Mesendoderm (in vitro differentiated cells): ENCODE results near the gene VAT1.
"Not testable (repeated sequence)": the region's sequence is repeated elsewhere in the genome, so short reads cannot be mapped to it uniquely, and the experiment has no call there.

ENCODE experiments used
- DNase-seq: peaks from one replicate; pipeline ENCODE4 v3.0.0; 2013
- H2AK5ac ChIP-seq: 2 replicates; pipeline ENCODE4 v1.6.1; 2013; ENCODE audit warnings: low read length, inconsistent platforms
- H2BK120ac ChIP-seq: 2 replicates; pipeline ENCODE4 v1.6.1; 2013; ENCODE audit warnings: low read depth, mild to moderate bottlenecking, low read length, moderate library complexity, mixed read lengths
- H2BK15ac ChIP-seq: replicated peaks from 2 replicates; pipeline ENCODE4 v1.6.1; 2013; ENCODE audit warnings: low read depth, mild to moderate bottlenecking, moderate library complexity
- H2BK5ac ChIP-seq: 2 replicates; pipeline ENCODE4 v1.6.1; 2013; ENCODE audit warnings: low read length, inconsistent platforms
- H3K18ac ChIP-seq: 2 replicates; pipeline ENCODE4 v1.6.1; 2013; ENCODE audit warnings: mild to moderate bottlenecking, low read length, mixed read lengths
- H3K23ac ChIP-seq: one replicate; pipeline ENCODE4 v1.6.1; 2013; ENCODE audit warnings: low read length
- H3K27ac ChIP-seq: 2 replicates; pipeline ENCODE4 v1.5.1; 2013; ENCODE audit warnings: low read depth, mild to moderate bottlenecking, inconsistent platforms, low read length, moderate library complexity
- H3K27me3 ChIP-seq: 2 replicates; pipeline ENCODE4 v1.6.1; 2013; ENCODE audit warnings: low read length, control low read depth, mild to moderate bottlenecking, inconsistent platforms; ENCODE audit not compliant: insufficient read depth, poor library complexity
- H3K36me3 ChIP-seq: 2 replicates; pipeline ENCODE4 v1.6.1; 2013; ENCODE audit warnings: low read length, inconsistent platforms; ENCODE audit not compliant: control insufficient read depth, insufficient read depth
- H3K4ac ChIP-seq: one replicate; pipeline ENCODE4 v1.6.1; 2013; ENCODE audit warnings: low read depth, mild to moderate bottlenecking, low read length, moderate library complexity
- H3K4me1 ChIP-seq: 2 replicates; pipeline ENCODE4 v1.6.1; 2013; ENCODE audit warnings: low read depth, low read length, inconsistent platforms; ENCODE audit not compliant: control insufficient read depth
- H3K4me2 ChIP-seq: 2 replicates; pipeline ENCODE4 v1.6.1; 2013; ENCODE audit warnings: low read length
- H3K4me3 ChIP-seq: 2 replicates; pipeline ENCODE4 v1.5.1; 2013; ENCODE audit warnings: mild to moderate bottlenecking, low read length
- H3K56ac ChIP-seq: one replicate; pipeline ENCODE4 v1.6.1; 2013; ENCODE audit warnings: low read length
- H3K79me1 ChIP-seq: 2 replicates; pipeline ENCODE4 v1.6.1; 2013; ENCODE audit warnings: low read length, inconsistent platforms
- H3K79me2 ChIP-seq: 2 replicates; pipeline ENCODE4 v1.6.1; 2013; ENCODE audit warnings: mild to moderate bottlenecking, low read length; ENCODE audit not compliant: control insufficient read depth, insufficient read depth
- H3K9ac ChIP-seq: 2 replicates; pipeline ENCODE4 v1.6.1; 2013; ENCODE audit warnings: low read length, inconsistent platforms
- H4K5ac ChIP-seq: one replicate; pipeline ENCODE4 v1.6.1; 2013; ENCODE audit warnings: low read length
- H4K8ac ChIP-seq: one replicate; pipeline ENCODE4 v1.6.1; 2013; ENCODE audit warnings: low read depth, mild to moderate bottlenecking, control low read depth, low read length, moderate library complexity
- WGBS: extraction: QIAGEN DNeasy Blood & Tissue Kit; methylation state at CpG from one replicate; pipeline ENCODE4 v1.1.7; 2013; ENCODE audit warnings: low lambda C conversion rate, missing lambda C conversion rate; ENCODE audit not compliant: insufficient coverage; ENCODE audit errors: extremely low coverage; 5-methylcytosine and 5-hydroxymethylcytosine counted together

Gene VAT1

DNA sequence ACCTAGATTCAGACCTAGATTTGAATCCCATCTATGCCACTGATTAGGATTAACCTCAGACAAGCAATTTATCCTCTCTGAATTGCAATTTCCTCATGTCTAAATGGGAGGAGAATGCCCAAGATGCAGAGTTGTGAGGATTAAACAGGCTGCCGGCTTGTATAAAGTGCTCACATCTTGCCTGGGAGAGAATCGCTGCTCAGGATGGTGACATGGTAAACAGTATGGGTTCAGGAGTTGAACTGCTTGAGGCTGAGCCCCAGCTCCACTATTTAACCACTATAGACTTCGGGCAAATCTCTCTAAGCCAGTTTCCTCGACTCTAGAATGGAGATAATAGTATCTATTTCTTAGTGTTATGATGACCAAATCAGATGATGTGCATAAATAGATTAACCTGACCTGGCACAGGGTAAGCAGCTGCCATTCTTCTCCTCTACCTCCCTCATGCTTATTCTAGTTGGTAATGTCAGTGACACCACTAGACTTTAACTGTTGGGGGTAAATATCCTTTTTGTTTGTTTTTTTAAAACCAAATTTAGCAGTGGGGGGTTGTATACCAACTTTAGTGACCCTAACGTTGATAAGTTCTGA lies 24.7 kb downstream of the VAT1 start:
- H3K23ac ChIP-seq: no peak overlapping the region
- H3K4me1 ChIP-seq: no peaks in the 10 kb centered on the region
- H3K4me2 ChIP-seq: peak overlapping the region; percentile 26
- no peak for DNase-seq
- no peak overlapping the region for H4K5ac ChIP-seq
- peaks cover 10% of the 10 kb centered on the region for H3K36me3 ChIP-seq
- no peak overlapping the region for H3K4ac ChIP-seq
- peaks cover 2% of the 10 kb centered on the region for H3K79me1 ChIP-seq
- peak overlapping the region; percentile 63 for H3K56ac ChIP-seq
- H3K9ac ChIP-seq: peak overlapping the region; percentile 23
- peaks cover 19% of the 10 kb centered on the region for H3K79me2 ChIP-seq
- no peaks in the 10 kb centered on the region for H3K27me3 ChIP-seq
- H2BK5ac ChIP-seq: no peak overlapping the region
- no peak overlapping the region for H4K8ac ChIP-seq
- H3K27ac ChIP-seq: no peak overlapping the region
- H3K4me3 ChIP-seq: no peak overlapping the region
- no peak overlapping the region for H2AK5ac ChIP-seq
- no peak overlapping the region for H2BK15ac ChIP-seq
- no peak overlapping the region for H2BK120ac ChIP-seq
- H3K18ac ChIP-seq: no peak overlapping the region
- no CpG with 5 or more reads among the region's 5 CpGs for WGBS

GRCh38 chr17:42993913-42994312 lies 28.3 kb downstream of the VAT1 start:
- not testable (repeated sequence) for H3K4ac ChIP-seq, H3K79me1 ChIP-seq, H4K8ac ChIP-seq, H2BK5ac ChIP-seq, H3K56ac ChIP-seq, H2BK15ac ChIP-seq, H3K18ac ChIP-seq, H3K4me3 ChIP-seq, H3K27ac ChIP-seq, H3K79me2 ChIP-seq, H3K23ac ChIP-seq, H2AK5ac ChIP-seq, H3K9ac ChIP-seq, H3K4me2 ChIP-seq, H3K27me3 ChIP-seq, H3K4me1 ChIP-seq, H4K5ac ChIP-seq, H2BK120ac ChIP-seq, DNase-seq
- peaks cover 13% of the 10 kb centered on the region for H3K36me3 ChIP-seq
- WGBS: no CpG with 5 or more reads among the region's 10 CpGs

DNA sequence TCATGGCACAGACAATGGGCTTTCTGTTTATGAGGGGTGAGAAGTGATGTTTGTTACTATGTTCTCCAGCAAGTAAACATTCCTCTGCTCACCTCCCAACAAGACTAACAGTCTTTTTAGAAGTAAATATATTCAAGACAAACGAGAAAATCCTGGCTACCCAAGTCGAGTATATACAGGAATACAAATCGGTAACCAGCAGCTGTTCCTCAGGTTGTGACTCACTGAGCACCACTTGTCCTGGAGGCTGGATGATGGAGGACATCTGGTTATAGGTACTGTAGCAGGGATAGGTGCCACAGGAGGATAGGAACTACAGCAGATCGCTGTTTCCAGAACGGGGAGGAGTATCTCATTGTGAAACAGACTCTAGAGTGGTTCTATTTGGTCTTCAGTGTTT lies 29.3 kb downstream of the VAT1 start:
- no peaks in the 10 kb centered on the region for H3K27me3 ChIP-seq
- H3K4me2 ChIP-seq: no peak overlapping the region
- no peak overlapping the region for H2BK5ac ChIP-seq
- H3K18ac ChIP-seq: no peak overlapping the region
- H2BK15ac ChIP-seq: no peak overlapping the region
- no peak overlapping the region for H4K5ac ChIP-seq
- H3K36me3 ChIP-seq: peaks cover 13% of the 10 kb centered on the region
- no peak overlapping the region for H2BK120ac ChIP-seq
- no peaks in the 10 kb centered on the region for H3K79me2 ChIP-seq
- H3K27ac ChIP-seq: no peak overlapping the region
- no peak overlapping the region for H3K9ac ChIP-seq
- no peak overlapping the region for H2AK5ac ChIP-seq
- no peaks in the 10 kb centered on the region for H3K4me1 ChIP-seq
- H3K79me1 ChIP-seq: no peaks in the 10 kb centered on the region
- no peak for DNase-seq
- no peak overlapping the region for H3K56ac ChIP-seq
- H3K4ac ChIP-seq: no peak overlapping the region
- H3K4me3 ChIP-seq: no peak overlapping the region
- H3K23ac ChIP-seq: no peak overlapping the region
- H4K8ac ChIP-seq: no peak overlapping the region
- WGBS: no CpG with 5 or more reads among the region's 5 CpGs

GRCh38 chr17:42991471-42991870 lies 30.7 kb downstream of the VAT1 start:
- peaks cover 15% of the 10 kb centered on the region for H3K36me3 ChIP-seq
- no peaks in the 10 kb centered on the region for H3K4me1 ChIP-seq
- no peak overlapping the region for H3K4me2 ChIP-seq
- H2BK15ac ChIP-seq: no peak overlapping the region
- no peaks in the 10 kb centered on the region for H3K79me2 ChIP-seq
- H3K4me3 ChIP-seq: no peak overlapping the region
- no peak overlapping the region for H2BK120ac ChIP-seq
- no peak overlapping the region for H3K18ac ChIP-seq
- H3K9ac ChIP-seq: no peak overlapping the region
- no peak overlapping the region for H2BK5ac ChIP-seq
- H3K23ac ChIP-seq: no peak overlapping the region
- no peak overlapping the region for H4K5ac ChIP-seq
- no peak overlapping the region for H4K8ac ChIP-seq
- no peak for DNase-seq
- H3K27me3 ChIP-seq: no peaks in the 10 kb centered on the region
- H3K4ac ChIP-seq: no peak overlapping the region
- no peak overlapping the region for H3K56ac ChIP-seq
- no peaks in the 10 kb centered on the region for H3K79me1 ChIP-seq
- no CpG with 5 or more reads among the region's 6 CpGs for WGBS
- no peak overlapping the region for H2AK5ac ChIP-seq
- no peak overlapping the region for H3K27ac ChIP-seq

DNA sequence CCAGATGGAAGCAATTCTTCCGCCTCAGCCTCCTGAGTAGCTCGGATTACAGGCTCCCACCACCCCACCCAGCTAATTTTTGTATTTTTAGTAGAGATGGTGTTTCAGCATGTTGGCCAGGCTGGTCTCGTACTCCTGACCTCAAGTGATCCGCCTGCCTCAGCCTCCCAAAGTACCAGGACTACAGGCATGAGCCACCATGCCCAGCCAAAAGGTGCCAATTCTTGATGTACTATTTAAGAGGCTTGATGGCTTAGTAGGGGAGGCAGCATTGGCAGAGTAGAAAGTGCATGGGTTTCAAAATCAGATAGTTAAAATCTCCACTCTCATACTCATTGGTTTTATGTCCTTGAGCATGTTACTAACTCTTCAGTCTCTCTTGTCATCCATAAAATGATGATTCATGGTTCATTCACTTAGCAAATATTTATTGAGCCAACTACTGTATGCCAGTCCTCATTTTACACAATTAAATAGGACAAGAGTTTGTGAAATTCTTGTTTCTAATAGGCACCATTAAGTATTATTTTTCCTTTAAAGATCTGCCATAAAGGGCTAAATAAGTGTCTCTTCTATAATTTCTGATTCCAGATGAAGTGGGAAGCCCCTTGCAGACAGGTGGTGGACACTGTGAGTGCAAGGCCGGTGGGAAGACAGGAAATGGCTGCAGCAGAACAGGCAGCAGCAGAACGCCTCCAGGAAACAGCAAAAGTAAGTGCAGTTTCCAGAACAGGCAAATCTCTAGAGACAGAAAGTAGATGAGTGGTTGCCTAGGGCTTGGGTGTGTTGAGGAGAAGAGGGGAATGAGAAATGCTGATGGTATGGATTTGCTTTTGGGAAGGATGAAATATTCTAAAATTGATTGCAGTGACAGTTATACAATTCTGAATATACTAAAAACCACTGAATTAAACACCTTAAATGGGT lies 32.2 kb downstream of the VAT1 start:
- Histone ChIP-seq H4K8ac (no peak overlapping the region), H2BK15ac (no peak overlapping the region), H3K36me3 (peaks cover 15% of the 10 kb centered on the region), H3K27ac (no peak overlapping the region), H2BK120ac (no peak overlapping the region), H3K23ac (no peak overlapping the region), H2AK5ac (no peak overlapping the region), H3K4me2 (no peak overlapping the region), H3K9ac (no peak overlapping the region), H2BK5ac (no peak overlapping the region), H3K18ac (no peak overlapping the region), H3K79me2 (no peaks in the 10 kb centered on the region), H3K27me3 (no peaks in the 10 kb centered on the region), H3K4me1 (no peaks in the 10 kb centered on the region), H3K79me1 (no peaks in the 10 kb centered on the region), H3K4me3 (no peak overlapping the region), H4K5ac (no peak overlapping the region), H3K4ac (no peak overlapping the region), H3K56ac (no peak overlapping the region)
- no peak for DNase-seq
- no CpG with 5 or more reads among the region's 6 CpGs for WGBS
